IMR-90 (cell line): ENCODE data around the gene GAS6. TPM values are rescaled to one million over a fixed set of nuclear protein-coding genes. Genes with fewer than 3 reads are reported as not detected.
A peak's percentile ranks its signal among the peaks of the same experiment; 100 is the strongest.

Experiments used
- ATAC-seq: fragments of 200-7000 bp; cut with Tn5 transposase; 2 replicates; pipeline ENCODE4 v1.9.1; 2020; ENCODE audit warnings: low read depth, mild to moderate bottlenecking, moderate library complexity
- BruUV-seq: library from RNA; stranded (reverse); fragments of 400-500 nt; replicated peaks from 2 replicates; lab custom pipeline; 2021; lab: Mats Ljungman, UMichigan
- CTCF ChIA-PET: fragments of 300-600 bp; formaldehyde crosslinking; extraction: SDS; loops from one replicate; lab custom pipeline; 2021; ENCODE audit warnings: antibody characterized with exemption; lab: Yijun Ruan, JAX
- POLR2A ChIA-PET: fragments of 300-600 bp; sonication (Branson Sonifier 250); formaldehyde crosslinking; loops from one replicate; lab custom pipeline; 2022; ENCODE audit warnings: antibody characterized with exemption; ENCODE audit not compliant: unreplicated experiment; lab: Charles Lee
- DNase-seq: peaks from one replicate; pipeline ENCODE4 v3.0.0; 2013
- H2AFZ ChIP-seq: replicated peaks from 2 replicates; pipeline ENCODE3; 2013; ENCODE audit warnings: low read length, mild to moderate bottlenecking; ENCODE audit not compliant: poor library complexity
- H2AK5ac ChIP-seq: 2 replicates; pipeline ENCODE4 v1.6.1; 2013; ENCODE audit warnings: low read depth, low read length, inconsistent platforms
- H2AK9ac ChIP-seq: replicated peaks from 2 replicates; pipeline ENCODE3; 2013; ENCODE audit warnings: mild to moderate bottlenecking, low read depth, low read length, moderate library complexity; ENCODE audit not compliant: poor library complexity
- H2BK120ac ChIP-seq: 2 replicates; pipeline ENCODE4 v1.6.1; 2013; ENCODE audit warnings: low read depth, low read length, inconsistent platforms
- H2BK15ac ChIP-seq: 3 replicates; pipeline ENCODE4 v1.6.1; 2013; ENCODE audit warnings: low read depth, low read length, inconsistent platforms
- H2BK20ac ChIP-seq: 2 replicates; pipeline ENCODE4 v1.6.1; 2013; ENCODE audit warnings: low read depth, mild to moderate bottlenecking, inconsistent platforms, low read length, moderate library complexity
- H2BK5ac ChIP-seq: 2 replicates; pipeline ENCODE4 v1.6.1; 2013; ENCODE audit warnings: mild to moderate bottlenecking, low read depth, low read length, inconsistent platforms; ENCODE audit not compliant: poor library complexity, severe bottlenecking
- H3K14ac ChIP-seq: replicated peaks from 2 replicates; pipeline ENCODE4 v1.6.1; 2013; ENCODE audit warnings: low read depth, low read length, inconsistent platforms
- H3K18ac ChIP-seq: 2 replicates; pipeline ENCODE4 v1.6.1; 2013; ENCODE audit warnings: low read depth, low read length, control low read depth
- H3K23ac ChIP-seq: 2 replicates; pipeline ENCODE4 v1.6.1; 2013; ENCODE audit warnings: low read depth, low read length, inconsistent platforms
- H3K27ac ChIP-seq: 2 replicates; pipeline ENCODE4 v1.5.1; 2013; ENCODE audit warnings: mild to moderate bottlenecking, control low read depth, low read length; ENCODE audit not compliant: insufficient read depth
- H3K27me3 ChIP-seq: 2 replicates; pipeline ENCODE4 v1.6.1; 2013; ENCODE audit warnings: low read length; ENCODE audit not compliant: control insufficient read depth, insufficient read depth
- H3K36me3 ChIP-seq: 2 replicates; pipeline ENCODE4 v1.6.1; 2013; ENCODE audit warnings: low read length, mixed read lengths; ENCODE audit not compliant: control insufficient read depth, insufficient read depth
- H3K4ac ChIP-seq: 2 replicates; pipeline ENCODE4 v1.6.1; 2013; ENCODE audit warnings: low read depth, low read length, inconsistent platforms
- H3K4me1 ChIP-seq: 2 replicates; pipeline ENCODE4 v1.6.1; 2013; ENCODE audit warnings: low read length, mixed read lengths; ENCODE audit not compliant: control insufficient read depth, insufficient read depth
- H3K4me2 ChIP-seq: 2 replicates; pipeline ENCODE4 v1.6.1; 2013; ENCODE audit warnings: low read depth, mild to moderate bottlenecking, control low read depth, low read length, moderate library complexity
- H3K4me3 ChIP-seq: 2 replicates; pipeline ENCODE4 v1.5.1; 2013; ENCODE audit warnings: low read depth, mild to moderate bottlenecking, control low read depth, low read length, moderate library complexity; ENCODE audit not compliant: insufficient read depth
- H3K56ac ChIP-seq: 2 replicates; pipeline ENCODE4 v1.6.1; 2013; ENCODE audit warnings: low read length, inconsistent platforms; ENCODE audit not compliant: insufficient read depth; ENCODE audit errors: extremely low read depth
- H3K79me1 ChIP-seq, 2 experiments: 2 replicates each; pipeline ENCODE4 v1.6.1; 2013; ENCODE audit warnings: low read length in 2 of 2, inconsistent platforms in 1 of 2, low read depth in 1 of 2
- H3K9ac ChIP-seq: 2 replicates; pipeline ENCODE4 v1.6.1; 2013; ENCODE audit warnings: low read depth, low read length, control low read depth
- H3K9me1 ChIP-seq: 2 replicates; pipeline ENCODE4 v1.6.1; 2013; ENCODE audit warnings: low read length, inconsistent platforms; ENCODE audit not compliant: insufficient read depth
- H3K9me3 ChIP-seq: 2 replicates; pipeline ENCODE4 v1.6.1; 2013; ENCODE audit warnings: low read length; ENCODE audit not compliant: control insufficient read depth, insufficient read depth
- H4K20me1 ChIP-seq: 2 replicates; pipeline ENCODE4 v1.6.1; 2013; ENCODE audit warnings: low read length, inconsistent platforms; ENCODE audit not compliant: insufficient read depth
- H4K5ac ChIP-seq: 2 replicates; pipeline ENCODE4 v1.6.1; 2013; ENCODE audit warnings: mild to moderate bottlenecking, low read depth, low read length, control low read depth
- H4K8ac ChIP-seq, 2 experiments: 2 replicates each; pipeline ENCODE4 v1.6.1; 2013; ENCODE audit warnings: low read depth in 2 of 2, low read length in 2 of 2, control low read depth in 1 of 2, inconsistent platforms in 1 of 2
- H4K91ac ChIP-seq: 2 replicates; pipeline ENCODE4 v1.6.1; 2013; ENCODE audit warnings: low read depth, low read length, inconsistent platforms; ENCODE audit not compliant: insufficient read depth
- BHLHE40 ChIP-seq: fragments of 150-350 bp; IDR thresholded peaks from 2 replicates; pipeline ENCODE4 v1.6.1; 2016; ENCODE audit warnings: mild to moderate bottlenecking, low read depth, low read length
- CEBPB ChIP-seq: IDR thresholded peaks from 2 replicates; pipeline ENCODE4 v1.6.1; 2012; ENCODE audit warnings: low read depth, low read length, improper control_type of control experiment
- FOS ChIP-seq: fragments of 150-350 bp; IDR thresholded peaks from 2 replicates; pipeline ENCODE4 v1.6.1; 2016; ENCODE audit warnings: low read depth, low read length
- MAFK ChIP-seq: IDR thresholded peaks from 2 replicates; pipeline ENCODE4 v1.6.1; 2012; ENCODE audit warnings: low read depth, low read length, improper control_type of control experiment
- MAZ ChIP-seq: IDR thresholded peaks from 2 replicates; pipeline ENCODE4 v1.6.1; 2012; ENCODE audit warnings: low read depth, mild to moderate bottlenecking, low read length, improper control_type of control experiment, moderate library complexity, borderline replicate concordance
- MXI1 ChIP-seq: IDR thresholded peaks from 2 replicates; pipeline ENCODE4 v1.6.1; 2012; ENCODE audit warnings: low read depth, mild to moderate bottlenecking, low read length, moderate library complexity, borderline replicate concordance
- POLR2A ChIP-seq: IDR thresholded peaks from 2 replicates; pipeline ENCODE4 v1.6.1; 2012; ENCODE audit warnings: mild to moderate bottlenecking, low read depth, low read length
- RAD21 ChIP-seq: IDR thresholded peaks from 2 replicates; pipeline ENCODE4 v1.6.1; 2012; ENCODE audit warnings: low read length, improper control_type of control experiment
- RCOR1 ChIP-seq: IDR thresholded peaks from 2 replicates; pipeline ENCODE4 v1.6.1; 2012; ENCODE audit warnings: mild to moderate bottlenecking, low read length, improper control_type of control experiment; ENCODE audit not compliant: insufficient replicate concordance
- SMC3 ChIP-seq: fragments of 150-350 bp; IDR thresholded peaks from 2 replicates; pipeline ENCODE4 v1.6.1; 2016; ENCODE audit warnings: low read depth, mild to moderate bottlenecking, antibody characterized with exemption, low read length, moderate library complexity
- WGBS, 2 experiments: methylation state at CpG; one replicate each; pipeline versions ENCODE4 v1.1.5 to v1.1.7; 2013; ENCODE audit warnings: missing lambda C conversion rate in 2 of 2; ENCODE audit not compliant: insufficient read length in 1 of 2; ENCODE audit errors: extremely low coverage in 2 of 2; 5-methylcytosine and 5-hydroxymethylcytosine counted together
- dilution Hi-C: fragments of 300-500 bp; cut with HindIII; formaldehyde crosslinking; loops from one replicate; pipeline ENCODE4 v1.14.3; 2018; ENCODE audit warnings: low sequenced_read_pairs; ENCODE audit not compliant: unreplicated experiment
- in situ Hi-C: fragments of 300-500 bp; cut with MboI; formaldehyde crosslinking; loops from 3 replicates; pipeline ENCODE4 v1.14.3; 2019; ENCODE audit warnings: low sequenced_read_pairs, inconsistent platforms, mixed read lengths
- intact Hi-C: fragments of 100-400 bp; cut with micrococcal nuclease; formaldehyde crosslinking; loops from 2 replicates; pipeline ENCODE4 v1.10.0; 2022
- polyA plus RNA-seq, 3 experiments: library from polyadenylated mRNA; depleted of rRNA; stranded (reverse); fragments of >200 nt; gene quantifications; 2 replicates each; pipeline ENCODE4 v1.2.3, GENCODE V29; 2012; ENCODE audit warnings: low replicate concordance in 1 of 3
- total RNA-seq: library from RNA; depleted of rRNA; stranded (reverse); fragments of >200 nt; gene quantifications from 2 replicates; pipeline ENCODE4 v1.2.3, GENCODE V29; 2012
- TF ChIP-seq, protein P1 (sequence below): fragments of 150-350 bp; IDR thresholded peaks from 2 replicates; pipeline ENCODE4 v1.6.1; 2017; ENCODE audit warnings: mild to moderate bottlenecking, antibody characterized with exemption, low read length, low read depth
- TF ChIP-seq, protein P2 (sequence below): conservative IDR thresholded peaks from 2 replicates; pipeline ENCODE4 v1.5.1; 2012; ENCODE audit warnings: mild to moderate bottlenecking, low read depth, low read length, improper control_type of control experiment

Gene GAS6
- total and polyA plus RNA-seq, 2 of the 4 experiments (the other 2 are of a cell fraction) = 220 to 823 TPM

DNA sequence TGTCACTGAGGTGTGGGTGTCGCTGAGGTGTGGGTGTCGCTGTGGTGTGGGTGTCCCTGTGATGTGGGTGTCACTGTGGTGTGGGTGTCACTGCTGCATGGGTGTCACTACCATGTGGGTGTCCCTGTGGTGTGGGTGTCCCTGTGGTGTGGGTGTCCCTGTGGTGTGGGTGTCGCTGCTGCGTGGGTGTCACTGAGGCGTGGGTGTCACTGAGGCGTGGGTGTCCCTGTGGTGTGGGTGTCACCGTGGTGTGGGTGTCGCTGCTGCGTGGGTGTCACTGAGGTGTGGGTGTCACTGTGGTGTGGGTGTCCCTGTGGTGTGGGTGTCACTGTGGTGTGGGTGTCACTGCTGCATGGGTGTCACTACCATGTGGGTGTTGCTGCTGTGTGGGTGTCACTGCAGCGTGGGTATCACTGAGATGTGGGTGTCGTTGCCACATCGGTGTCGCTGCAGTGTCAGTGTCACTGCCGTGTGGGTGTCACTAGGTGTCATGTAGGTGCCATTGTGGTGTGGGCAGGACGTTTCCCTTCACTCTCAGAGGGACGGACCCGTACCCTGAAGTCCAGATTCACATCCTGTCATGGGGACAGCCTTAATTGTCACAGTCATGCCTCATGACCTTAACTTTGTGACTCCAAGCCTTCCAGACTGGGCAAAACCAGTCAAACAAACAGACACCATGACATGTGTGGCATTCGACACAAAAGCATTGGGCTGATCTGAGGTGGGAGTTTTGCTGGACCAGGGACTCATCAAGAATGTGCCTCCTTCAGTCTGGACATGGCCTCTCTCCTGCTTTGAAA lies 12.7 kb upstream of the GAS6 start (continued):
- no peak for TF ChIP-seq MAFK
- no peak for TF ChIP-seq RAD21
- no peak for TF ChIP-seq SMC3
- TF ChIP-seq, protein P1, sequence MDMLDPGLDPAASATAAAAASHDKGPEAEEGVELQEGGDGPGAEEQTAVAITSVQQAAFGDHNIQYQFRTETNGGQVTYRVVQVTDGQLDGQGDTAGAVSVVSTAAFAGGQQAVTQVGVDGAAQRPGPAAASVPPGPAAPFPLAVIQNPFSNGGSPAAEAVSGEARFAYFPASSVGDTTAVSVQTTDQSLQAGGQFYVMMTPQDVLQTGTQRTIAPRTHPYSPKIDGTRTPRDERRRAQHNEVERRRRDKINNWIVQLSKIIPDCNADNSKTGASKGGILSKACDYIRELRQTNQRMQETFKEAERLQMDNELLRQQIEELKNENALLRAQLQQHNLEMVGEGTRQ = no peak

DNA sequence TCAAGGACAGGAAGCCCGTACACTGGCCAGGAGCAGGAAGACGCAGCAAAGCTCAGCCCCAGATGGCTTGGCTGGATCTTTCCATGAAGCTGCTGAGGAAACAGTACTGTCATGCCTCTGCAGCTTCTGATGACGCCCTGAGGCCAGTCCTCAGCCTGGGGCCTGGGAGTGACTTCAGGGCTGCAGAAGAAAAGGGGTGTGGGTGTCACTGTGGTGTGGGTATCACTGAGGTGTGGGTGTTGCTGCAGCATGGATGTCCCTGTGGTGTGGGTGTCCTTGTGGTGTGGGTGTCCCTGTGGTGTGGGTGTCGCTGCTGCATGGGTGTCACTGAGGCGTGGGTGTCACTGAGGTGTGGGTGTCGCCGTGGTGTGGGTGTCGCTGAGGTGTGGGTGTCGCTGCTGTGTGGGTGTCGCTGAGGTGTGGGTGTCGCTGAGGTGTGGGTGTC lies 12.0 kb upstream of the GAS6 start:
- no peak overlapping the region for H3K56ac ChIP-seq
- no peak overlapping the region for H3K23ac ChIP-seq
- no peak overlapping the region for H2AFZ ChIP-seq
- no peak overlapping the region for H3K14ac ChIP-seq
- 73% methylated on average over 4 of the region's 11 CpGs; no CpG with 5 or more reads in 1 of the 2 experiments for WGBS, 2 experiments
- H4K8ac ChIP-seq = no peak overlapping the region
- no peak overlapping the region for H3K4ac ChIP-seq
- intact Hi-C loops (no loop called here), in situ Hi-C loops (no loop called here), dilution Hi-C loops (no loop called here)
- H3K27ac ChIP-seq = no peak overlapping the region
- no peak overlapping the region for H3K9ac ChIP-seq
- peak overlapping the region; percentile 77 for H2AK9ac ChIP-seq
- H4K5ac ChIP-seq = no peak overlapping the region
- H3K9me1 ChIP-seq = 0 out of 2 replicates have a peak, but pooled peaks cover 3% of the 10 kb centered on the region
- H2BK120ac ChIP-seq = no peak overlapping the region
- no peaks in the 10 kb centered on the region for H4K20me1 ChIP-seq
- ChIA-PET POLR2A (no interaction called here), CTCF (no interaction called here)
- H3K18ac ChIP-seq = no peak overlapping the region
- no peak overlapping the region for H4K91ac ChIP-seq
- no peak overlapping the region for H3K4me2 ChIP-seq
- no peak overlapping the region for H2BK15ac ChIP-seq
- no peak overlapping the region for H2BK20ac ChIP-seq
- H3K36me3 ChIP-seq = no peaks in the 10 kb centered on the region
- no peak for ATAC-seq
- H3K4me3 ChIP-seq = no peak overlapping the region
- DNase-seq = no peak
- no peak overlapping the region for H2BK5ac ChIP-seq
- peaks cover 7% of the 10 kb centered on the region for H3K4me1 ChIP-seq
- no peaks in the 10 kb centered on the region for H3K9me3 ChIP-seq
- H3K27me3 ChIP-seq = no peaks in the 10 kb centered on the region
- H3K79me1 ChIP-seq = 0 out of 4 replicates have a peak, but pooled peaks cover 0 to 2% of the 10 kb centered on the region in 2 experiments
- H2AK5ac ChIP-seq = no peak overlapping the region
- no TSS peak for BruUV-seq
- TF ChIP-seq FOS (no peak), BHLHE40 (no peak), MAFK (no peak), SMC3 (no peak), RCOR1 (no peak), MXI1 (no peak), POLR2A (no peak), RAD21 (no peak), MAZ (no peak), CEBPB (no peak)
- TF ChIP-seq, protein P2, sequence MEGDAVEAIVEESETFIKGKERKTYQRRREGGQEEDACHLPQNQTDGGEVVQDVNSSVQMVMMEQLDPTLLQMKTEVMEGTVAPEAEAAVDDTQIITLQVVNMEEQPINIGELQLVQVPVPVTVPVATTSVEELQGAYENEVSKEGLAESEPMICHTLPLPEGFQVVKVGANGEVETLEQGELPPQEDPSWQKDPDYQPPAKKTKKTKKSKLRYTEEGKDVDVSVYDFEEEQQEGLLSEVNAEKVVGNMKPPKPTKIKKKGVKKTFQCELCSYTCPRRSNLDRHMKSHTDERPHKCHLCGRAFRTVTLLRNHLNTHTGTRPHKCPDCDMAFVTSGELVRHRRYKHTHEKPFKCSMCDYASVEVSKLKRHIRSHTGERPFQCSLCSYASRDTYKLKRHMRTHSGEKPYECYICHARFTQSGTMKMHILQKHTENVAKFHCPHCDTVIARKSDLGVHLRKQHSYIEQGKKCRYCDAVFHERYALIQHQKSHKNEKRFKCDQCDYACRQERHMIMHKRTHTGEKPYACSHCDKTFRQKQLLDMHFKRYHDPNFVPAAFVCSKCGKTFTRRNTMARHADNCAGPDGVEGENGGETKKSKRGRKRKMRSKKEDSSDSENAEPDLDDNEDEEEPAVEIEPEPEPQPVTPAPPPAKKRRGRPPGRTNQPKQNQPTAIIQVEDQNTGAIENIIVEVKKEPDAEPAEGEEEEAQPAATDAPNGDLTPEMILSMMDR = no peak
- TF ChIP-seq, protein P1 = no peak
